ENCODE measurements around the gene UXS1. TPM values are rescaled to one million over a fixed set of nuclear protein-coding genes. Genes with fewer than 3 reads are reported as not detected.

The UXS1 gene
- total RNA-seq, 1 experiment from 2014 or later = 46.3 TPM

- H3K4ac ChIP-seq (ENCODE audit: low read depth, low read length) = no peak overlapping the region
- no peak overlapping the region for H2AK5ac ChIP-seq (ENCODE audit: insufficient read length, low read length)
- H2BK20ac ChIP-seq (ENCODE audit: low read depth, low read length, poor library complexity, severe bottlenecking) = no peak overlapping the region
- Mint-ChIP-seq H3K27me3 (ENCODE audit: low read depth) (peaks cover 1% of the 10 kb centered on the region; the same call in 1 of the 2 replicates), H3K9me3 (no peaks in the 10 kb centered on the region), H3K4me1 (no peaks in the 10 kb centered on the region), H3K4me3 (no peak overlapping the region), H3K36me3 (ENCODE audit: insufficient read depth in 1 of 3, low read depth in 3 of 3) (no peaks in the 10 kb centered on the region), H3K27ac (no peak overlapping the region)
- H3K56ac ChIP-seq (ENCODE audit: insufficient read length, low read depth, low read length) = no peak overlapping the region
- no peak overlapping the region for H2BK5ac ChIP-seq (ENCODE audit: insufficient read length, low read length)
- H3K23ac ChIP-seq (ENCODE audit: insufficient read length, low read depth, low read length) = no peak overlapping the region
- H4K8ac ChIP-seq (replicated peaks; ENCODE audit: insufficient read length, low read depth, low read length) = no peak overlapping the region
- H3K18ac ChIP-seq (ENCODE audit: insufficient read length, low read depth, low read length) = no peak overlapping the region
- no CpG with 5 or more reads among the region's 6 CpGs for WGBS (ENCODE audit: extremely low coverage, insufficient read length, low lambda C conversion rate)
- H3K27ac ChIP-seq (ENCODE audit: insufficient read length, low read depth, low read length) = no peak overlapping the region
- H2BK120ac ChIP-seq (ENCODE audit: low read depth, low read length, poor library complexity, severe bottlenecking) = no peak overlapping the region
- H2AFZ ChIP-seq (ENCODE audit: low read length) = no peak overlapping the region
- no peaks in the 10 kb centered on the region for H3K23me2 ChIP-seq (ENCODE audit: insufficient read length, low read depth, low read length, poor library complexity, severe bottlenecking)
- TF ChIP-seq, protein P1, sequence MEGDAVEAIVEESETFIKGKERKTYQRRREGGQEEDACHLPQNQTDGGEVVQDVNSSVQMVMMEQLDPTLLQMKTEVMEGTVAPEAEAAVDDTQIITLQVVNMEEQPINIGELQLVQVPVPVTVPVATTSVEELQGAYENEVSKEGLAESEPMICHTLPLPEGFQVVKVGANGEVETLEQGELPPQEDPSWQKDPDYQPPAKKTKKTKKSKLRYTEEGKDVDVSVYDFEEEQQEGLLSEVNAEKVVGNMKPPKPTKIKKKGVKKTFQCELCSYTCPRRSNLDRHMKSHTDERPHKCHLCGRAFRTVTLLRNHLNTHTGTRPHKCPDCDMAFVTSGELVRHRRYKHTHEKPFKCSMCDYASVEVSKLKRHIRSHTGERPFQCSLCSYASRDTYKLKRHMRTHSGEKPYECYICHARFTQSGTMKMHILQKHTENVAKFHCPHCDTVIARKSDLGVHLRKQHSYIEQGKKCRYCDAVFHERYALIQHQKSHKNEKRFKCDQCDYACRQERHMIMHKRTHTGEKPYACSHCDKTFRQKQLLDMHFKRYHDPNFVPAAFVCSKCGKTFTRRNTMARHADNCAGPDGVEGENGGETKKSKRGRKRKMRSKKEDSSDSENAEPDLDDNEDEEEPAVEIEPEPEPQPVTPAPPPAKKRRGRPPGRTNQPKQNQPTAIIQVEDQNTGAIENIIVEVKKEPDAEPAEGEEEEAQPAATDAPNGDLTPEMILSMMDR (conservative IDR thresholded peaks at IDR 0.05) = no peak
- no peak overlapping the region for H3K14ac ChIP-seq (ENCODE audit: insufficient read depth, low read length)
- H3K9me3 ChIP-seq (ENCODE audit: control insufficient read depth, low read depth, low read length) = no peaks in the 10 kb centered on the region
- H4K91ac ChIP-seq (ENCODE audit: insufficient read length, low read depth, low read length) = no peak overlapping the region
- H3K4me2 ChIP-seq (ENCODE audit: insufficient read depth, insufficient read length, low read length) = no peak overlapping the region
- H3K9ac ChIP-seq (ENCODE audit: extremely low read depth, insufficient read length, low read length) = no peak overlapping the region
- H3K4me1 ChIP-seq (ENCODE audit: insufficient read depth, low read length) = no peaks in the 10 kb centered on the region
- no peaks in the 10 kb centered on the region for H4K20me1 ChIP-seq (ENCODE audit: control insufficient read depth, insufficient read depth, insufficient read length)
- DNase-seq = no peak
- H3K79me1 ChIP-seq (ENCODE audit: insufficient read depth, low read depth, low read length, poor library complexity, severe bottlenecking) = no peaks in the 10 kb centered on the region
- H3K27me3 ChIP-seq (ENCODE audit: insufficient read depth, low read length) = no peaks in the 10 kb centered on the region
- no peaks in the 10 kb centered on the region for H3K79me2 ChIP-seq (ENCODE audit: insufficient read depth, low read length)
- no peak overlapping the region for H2BK15ac ChIP-seq (ENCODE audit: low read depth, low read length)
- no peak overlapping the region for H2BK12ac ChIP-seq (ENCODE audit: insufficient read length, low read depth, low read length)
- no peak overlapping the region for H4K5ac ChIP-seq (ENCODE audit: insufficient read length, low read depth, low read length)
- H3T11ph ChIP-seq (ENCODE audit: low read length) = no peak overlapping the region
These were observed 149.2 kb downstream of the UXS1 start for GRCh38 chr2:106044859-106045258.
